ENCODE data around the gene METTL1. TPM values are rescaled to one million over a fixed set of nuclear protein-coding genes. Genes with fewer than 3 reads are reported as not detected.

METTL1 gene
- total and polyA plus RNA-seq, 9 of the 15 experiments (the other 6 are each of a cell fraction or from before 2014, with no cell fraction given), result 12.6 to 65.9 (median 39.2) TPM

GRCh38 chr12:57771873-57772428 is at the start of gene METTL1 (continued):
- TF ChIP-seq CEBPB (tag; IDR thresholded peaks at IDR 0.05) (no peak), CLOCK (CRISPR knock-in tag; IDR thresholded peaks at IDR 0.05; ENCODE audit: borderline replicate concordance) (no peak), ELF2 (CRISPR knock-in tag; IDR thresholded peaks at IDR 0.05) (no peak), TBP (optimal IDR thresholded peaks at IDR 0.05; ENCODE audit: low read depth, low read length) (peak; percentile 94), PHB (CRISPR knock-in tag; IDR thresholded peaks at IDR 0.05) (no peak), MTA1 (IDR thresholded peaks at IDR 0.05; ENCODE audit: borderline replicate concordance) (peak; percentile 98), ZNF778 (CRISPR knock-in tag; IDR thresholded peaks at IDR 0.05) (no peak), SMARCA5 (IDR thresholded peaks at IDR 0.05) (no peak), ZNF324 (CRISPR knock-in tag; IDR thresholded peaks at IDR 0.05) (no peak), ASH1L (IDR thresholded peaks at IDR 0.05; ENCODE audit: borderline replicate concordance, low read depth, partially characterized antibody) (no peak), ZBTB1 (CRISPR knock-in tag; IDR thresholded peaks at IDR 0.05; ENCODE audit: borderline replicate concordance, low read depth) (no peak; the same call in 1 of the 2 replicates), BHLHE40 (IDR thresholded peaks at IDR 0.05; ENCODE audit: low read length) (no peak), POLR2B (IDR thresholded peaks at IDR 0.05; ENCODE audit: low read depth, partially characterized antibody) (peak; percentile 84), PRMT5 (CRISPR knock-in tag; IDR thresholded peaks at IDR 0.05) (no peak), PHTF2 (CRISPR knock-in tag; IDR thresholded peaks at IDR 0.05) (no peak), SIRT6 (IDR thresholded peaks at IDR 0.05; ENCODE audit: low read depth, low read length) (no peak), EZH2 (IDR thresholded peaks at IDR 0.05; ENCODE audit: borderline replicate concordance, low read depth, low read length) (no peak), HDAC6 (IDR thresholded peaks at IDR 0.05; ENCODE audit: low read depth, low read length) (no peak), THRAP3 (IDR thresholded peaks at IDR 0.05; ENCODE audit: borderline replicate concordance) (no peak), CREB5 (CRISPR knock-in tag; IDR thresholded peaks at IDR 0.05) (no peak), ZEB2 (IDR thresholded peaks at IDR 0.05) (no peak), HOXB6 (CRISPR knock-in tag; IDR thresholded peaks at IDR 0.05; ENCODE audit: borderline replicate concordance) (no peak), ZNF274 (IDR thresholded peaks at IDR 0.05; ENCODE audit: borderline replicate concordance, low read depth, low read length) (no peak), KHSRP (IDR thresholded peaks at IDR 0.05) (peak; percentile 85), ZBED1 (IDR thresholded peaks at IDR 0.05) (no peak), XRCC3 (IDR thresholded peaks at IDR 0.05) (no peak), TRIM24 (IDR thresholded peaks at IDR 0.05) (no peak), MAFK (IDR thresholded peaks at IDR 0.05; ENCODE audit: low read length) (no peak), ATF2 (CRISPR knock-in tag; IDR thresholded peaks at IDR 0.05) (peak; percentile 94)

Measured in K562 (cell line).